Rectal smooth muscle tissue (tissue), 1 donor: Measurements from ENCODE around the gene NAV2.

Source experiments
- H3K27ac ChIP-seq: one replicate; pipeline ENCODE4 v1.7.0; 2013; ENCODE audit warnings: low read depth, low read length, inconsistent platforms
- H3K27me3 ChIP-seq: one replicate; pipeline ENCODE4 v1.7.0; 2013; ENCODE audit warnings: low read length; ENCODE audit not compliant: control insufficient read depth, insufficient read depth
- H3K36me3 ChIP-seq: one replicate; pipeline ENCODE4 v1.7.0; 2013; ENCODE audit warnings: low read length; ENCODE audit not compliant: control insufficient read depth, insufficient read depth
- H3K4me1 ChIP-seq: one replicate; pipeline ENCODE4 v1.7.0; 2013; ENCODE audit warnings: low read length; ENCODE audit not compliant: control insufficient read depth, insufficient read depth
- H3K4me3 ChIP-seq: one replicate; pipeline ENCODE4 v1.7.0; 2013; ENCODE audit warnings: low read length
- H3K9ac ChIP-seq: one replicate; pipeline ENCODE4 v1.7.0; 2013; ENCODE audit warnings: low read length

The NAV2 gene

GRCh38 chr11:19931771-19932369 lies 219.2 kb downstream of the NAV2 start:
- no peaks in the 10 kb centered on the region for H3K27me3 ChIP-seq
- peaks cover 50% of the 10 kb centered on the region for H3K4me1 ChIP-seq
- H3K4me3 ChIP-seq: peak overlapping the region; percentile 13
- H3K27ac ChIP-seq: peak overlapping the region; percentile 67
- H3K36me3 ChIP-seq: peaks cover 5% of the 10 kb centered on the region
- no peak overlapping the region for H3K9ac ChIP-seq

GRCh38 chr11:19933132-19933735 lies 220.6 kb downstream of the NAV2 start:
- Histone ChIP-seq H3K27ac (no peak overlapping the region), H3K36me3 (peaks cover 5% of the 10 kb centered on the region), H3K4me3 (no peak overlapping the region)

GRCh38 chr11:19933801-19934488 lies 221.3 kb downstream of the NAV2 start:
- Histone ChIP-seq H3K36me3 (peaks cover 5% of the 10 kb centered on the region), H3K4me3 (no peak overlapping the region), H3K27ac (peak overlapping the region; percentile 34), H3K4me1 (peaks cover 46% of the 10 kb centered on the region), H3K9ac (no peak overlapping the region), H3K27me3 (no peaks in the 10 kb centered on the region)

More at GRCh38 chr11:19933132-19933735, 220.6 kb downstream of the NAV2 start:
- Histone ChIP-seq H3K4me1 (peaks cover 48% of the 10 kb centered on the region), H3K9ac (no peak overlapping the region), H3K27me3 (no peaks in the 10 kb centered on the region)

GRCh38 chr11:19934828-19935259 lies 222.2 kb downstream of the NAV2 start:
- Histone ChIP-seq H3K36me3 (peaks cover 7% of the 10 kb centered on the region), H3K4me3 (no peak overlapping the region), H3K27ac (no peak overlapping the region), H3K9ac (no peak overlapping the region), H3K4me1 (peaks cover 45% of the 10 kb centered on the region), H3K27me3 (no peaks in the 10 kb centered on the region)

GRCh38 chr11:19935507-19935906 lies 222.9 kb downstream of the NAV2 start:
- H3K4me3 ChIP-seq: no peak overlapping the region
- H3K27me3 ChIP-seq: no peaks in the 10 kb centered on the region
- H3K4me1 ChIP-seq: peaks cover 40% of the 10 kb centered on the region
- no peak overlapping the region for H3K27ac ChIP-seq
- H3K36me3 ChIP-seq: peaks cover 7% of the 10 kb centered on the region
- no peak overlapping the region for H3K9ac ChIP-seq

GRCh38 chr11:19936461-19936860 lies 223.8 kb downstream of the NAV2 start:
- Histone ChIP-seq H3K36me3 (peaks cover 7% of the 10 kb centered on the region), H3K4me3 (no peak overlapping the region), H3K9ac (no peak overlapping the region), H3K27me3 (no peaks in the 10 kb centered on the region), H3K4me1 (peaks cover 33% of the 10 kb centered on the region), H3K27ac (no peak overlapping the region)

GRCh38 chr11:19938169-19938856 lies 225.7 kb downstream of the NAV2 start:
- Histone ChIP-seq H3K27me3 (no peaks in the 10 kb centered on the region), H3K27ac (no peak overlapping the region), H3K4me1 (peaks cover 20% of the 10 kb centered on the region), H3K9ac (no peak overlapping the region), H3K4me3 (no peak overlapping the region), H3K36me3 (peaks cover 7% of the 10 kb centered on the region)

- no peak overlapping the region for H3K4me3 ChIP-seq
- peaks cover 18% of the 10 kb centered on the region for H3K4me1 ChIP-seq
- H3K9ac ChIP-seq: no peak overlapping the region
- no peaks in the 10 kb centered on the region for H3K27me3 ChIP-seq
- H3K36me3 ChIP-seq: peaks cover 7% of the 10 kb centered on the region
- no peak overlapping the region for H3K27ac ChIP-seq
Measured at GRCh38 chr11:19938866-19939265, 226.2 kb downstream of the NAV2 start.

GRCh38 chr11:19939415-19939929 lies 226.8 kb downstream of the NAV2 start:
- no peak overlapping the region for H3K4me3 ChIP-seq
- peaks cover 2% of the 10 kb centered on the region for H3K36me3 ChIP-seq
- H3K4me1 ChIP-seq: peaks cover 13% of the 10 kb centered on the region
- peak overlapping the region; percentile 37 for H3K27ac ChIP-seq
- H3K27me3 ChIP-seq: no peaks in the 10 kb centered on the region
- no peak overlapping the region for H3K9ac ChIP-seq

- Histone ChIP-seq H3K9ac (no peak overlapping the region), H3K36me3 (peaks cover 2% of the 10 kb centered on the region)
Measured at GRCh38 chr11:19940831-19941230, 228.2 kb downstream of the NAV2 start.

GRCh38 chr11:19946681-19947080 lies 234.0 kb downstream of the NAV2 start:
- H3K4me3 ChIP-seq: no peak overlapping the region
- H3K27me3 ChIP-seq: no peaks in the 10 kb centered on the region
- H3K4me1 ChIP-seq: no peaks in the 10 kb centered on the region
- H3K36me3 ChIP-seq: peaks cover 12% of the 10 kb centered on the region
- no peak overlapping the region for H3K9ac ChIP-seq
- H3K27ac ChIP-seq: no peak overlapping the region

More at GRCh38 chr11:19940831-19941230, 228.2 kb downstream of the NAV2 start:
- H3K4me1 ChIP-seq: peaks cover 5% of the 10 kb centered on the region
- H3K27me3 ChIP-seq: no peaks in the 10 kb centered on the region
- H3K27ac ChIP-seq: no peak overlapping the region
- H3K4me3 ChIP-seq: no peak overlapping the region

- Histone ChIP-seq H3K27me3 (no peaks in the 10 kb centered on the region), H3K9ac (no peak overlapping the region), H3K4me3 (no peak overlapping the region), H3K4me1 (peaks cover 3% of the 10 kb centered on the region), H3K27ac (no peak overlapping the region), H3K36me3 (peaks cover 12% of the 10 kb centered on the region)
Measured at GRCh38 chr11:19947537-19948114, 235.0 kb downstream of the NAV2 start.
